Hematopoietic multipotent progenitor cell treated with erythropoietin and hydrocortisone succinate and interleukin-3 and kit ligand, for 15 days (in vitro differentiated cells): ENCODE measurements around the gene ZNF76.
"Not testable (repeated sequence)": the region's sequence is repeated elsewhere in the genome, so short reads cannot be mapped to it uniquely, and the experiment has no call there.

Experiments
- DNase-seq: peaks from one replicate; pipeline ENCODE4 v3.0.0-alpha.2; 2015; ENCODE audit warnings: low spot score

The ZNF76 gene

GRCh38 chr6:35330541-35331119 lies 71.1 kb downstream of the ZNF76 start:
- DNase-seq: no peak

GRCh38 chr6:35332074-35332887 lies 72.7 kb downstream of the ZNF76 start:
- not testable (repeated sequence) for DNase-seq

GRCh38 chr6:35341557-35341956 lies 82.0 kb downstream of the ZNF76 start:
- DNase-seq: no peak

- DNase-seq: peak; percentile 98
Measured at GRCh38 chr6:35342258-35343091, 82.9 kb downstream of the ZNF76 start, which contains the start of gene PPARD. PPARD (plus strand) TSS chr6:35342558; CDS start chr6:35411088, 68,530 bp downstream.

- peak; percentile 17 for DNase-seq
Measured at GRCh38 chr6:35343092-35343834, 83.7 kb downstream of the ZNF76 start.

- DNase-seq: no peak
Measured at GRCh38 chr6:35343835-35344550, 84.5 kb downstream of the ZNF76 start.
